ENCODE results near the gene FRAS1. TPM values are rescaled to one million over a fixed set of nuclear protein-coding genes. Genes with fewer than 3 reads are reported as not detected.

The FRAS1 gene
- total RNA-seq, 4 donors from 2014 or later, result 3.1 to 11.4 (median 6.7) TPM

GRCh38 chr4:78070731-78071282, 13.7 kb downstream of the FRAS1 start:
- no peaks in the 10 kb centered on the region for H3K9me3 ChIP-seq
- 32 to 43% methylated on average over 2 of the region's 2 CpGs for whole genome bisulfite sequencing, 2 donors
- no peak overlapping the region for H3K27ac ChIP-seq
- H3K36me3 ChIP-seq, result no peaks in the 10 kb centered on the region
- intact Hi-C loops (cut with DNase I), result no loop called here
- H3K27me3 ChIP-seq, result no peaks in the 10 kb centered on the region
- TF ChIP-seq POLR2A (IDR thresholded peaks at IDR 0.05) (no peak), CTCF (IDR thresholded peaks at IDR 0.05) (no peak)
- DNase-seq, result no peak
- H3K4me3 ChIP-seq, result no peak overlapping the region
- H3K4me1 ChIP-seq, result peaks cover 0 to 11% (median 0%) of the 10 kb centered on the region in 3 donors

- no peak for TF ChIP-seq POLR2A (IDR thresholded peaks at IDR 0.05)
- no peak for TF ChIP-seq CTCF (IDR thresholded peaks at IDR 0.05)
- WGBS, 2 donors, result 87 to 88% methylated on average over 3 of the region's 3 CpGs
- DNase-seq, result no peak
- Histone ChIP-seq H3K27me3 (no peaks in the 10 kb centered on the region), H3K36me3 (no peaks in the 10 kb centered on the region), H3K9me3 (no peaks in the 10 kb centered on the region), H3K4me3 (no peak overlapping the region), H3K27ac (no peak overlapping the region), H3K4me1 (peaks cover 0 to 10% (median 0%) of the 10 kb centered on the region in 3 donors)
- intact Hi-C loops (cut with DNase I), result no loop called here
These were observed 17.6 kb downstream of the FRAS1 start for GRCh38 chr4:78074759-78075158.

GRCh38 chr4:78075986-78076385, 18.9 kb downstream of the FRAS1 start:
- Histone ChIP-seq H3K36me3 (no peaks in the 10 kb centered on the region), H3K27ac (no peak overlapping the region), H3K4me3 (no peak overlapping the region), H3K4me1 (no peaks in the 10 kb centered on the region), H3K27me3 (no peaks in the 10 kb centered on the region), H3K9me3 (no peaks in the 10 kb centered on the region)
- intact Hi-C loops (cut with DNase I), result no loop called here
- no peak for DNase-seq
- WGBS, 2 donors, result 90 to 95% methylated on average over 1 of the region's 1 CpG
- TF ChIP-seq POLR2A (IDR thresholded peaks at IDR 0.05), result no peak
- TF ChIP-seq CTCF (IDR thresholded peaks at IDR 0.05), result no peak

- Histone ChIP-seq H3K27me3 (no peaks in the 10 kb centered on the region), H3K27ac (no peak overlapping the region), H3K4me1 (no peaks in the 10 kb centered on the region), H3K4me3 (no peak overlapping the region), H3K36me3 (no peaks in the 10 kb centered on the region), H3K9me3 (no peaks in the 10 kb centered on the region)
- no peak for TF ChIP-seq POLR2A (IDR thresholded peaks at IDR 0.05)
- TF ChIP-seq CTCF (IDR thresholded peaks at IDR 0.05), result no peak
- 92 to 97% methylated on average over 1 of the region's 1 CpG for WGBS, 2 donors
- intact Hi-C loops (cut with DNase I), result no loop called here
- no peak for DNase-seq
These were observed 21.0 kb downstream of the FRAS1 start for GRCh38 chr4:78078101-78078500.

- no peak overlapping the region for H3K27ac ChIP-seq
- intact Hi-C loops (cut with DNase I), result no loop called here
- no peaks in the 10 kb centered on the region for H3K4me1 ChIP-seq
- TF ChIP-seq POLR2A (IDR thresholded peaks at IDR 0.05) (no peak), CTCF (IDR thresholded peaks at IDR 0.05) (no peak)
- H3K9me3 ChIP-seq, result no peaks in the 10 kb centered on the region
- 57 to 58% methylated on average over 8 to 10 of the region's 10 CpGs for whole genome bisulfite sequencing, 2 donors
- no peak overlapping the region for H3K4me3 ChIP-seq
- DNase-seq, result no peak
- no peaks in the 10 kb centered on the region for H3K36me3 ChIP-seq
- H3K27me3 ChIP-seq, result no peaks in the 10 kb centered on the region
These were observed 22.8 kb downstream of the FRAS1 start for GRCh38 chr4:78079726-78080430.
